ENCODE data around the gene VANGL2. TPM values are rescaled to one million over a fixed set of nuclear protein-coding genes. Genes with fewer than 3 reads are reported as not detected.

The VANGL2 gene
- total and polyA plus RNA-seq, 2 of the 8 experiments (the other 6 are each of a cell fraction or from before 2014, with no cell fraction given): 62.5 to 118 TPM

DNA sequence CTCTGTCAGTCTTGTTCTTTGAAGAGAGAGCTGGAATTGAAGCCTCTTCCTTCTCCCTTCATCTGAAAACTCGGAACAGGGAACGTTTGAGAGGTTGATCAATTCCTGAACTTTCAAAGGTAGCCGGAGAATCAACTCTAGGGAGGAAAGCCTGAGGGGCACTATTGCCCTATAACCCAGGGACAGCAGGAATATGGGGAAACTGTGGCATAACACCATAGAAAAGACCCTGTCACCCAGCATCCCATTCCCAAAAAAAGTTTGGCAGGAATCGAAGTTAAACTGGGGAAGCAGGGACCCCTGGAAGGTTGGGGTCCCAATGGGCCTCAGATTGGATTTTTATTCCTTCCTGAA, 38.6 kb upstream of the VANGL2 start:
- H2BK20ac ChIP-seq (ENCODE audit: low read length): 0 out of 2 replicates have a peak overlapping the region, but pooled peaks have one; percentile 61
- H3K4me2 ChIP-seq (ENCODE audit: insufficient read depth in 1 of 2, low read depth in 2 of 2, low read length in 2 of 2): no peak overlapping the region
- H3K36me3 ChIP-seq (ENCODE audit: control insufficient read depth in 2 of 4, insufficient read depth in 4 of 4, low read length in 3 of 4): peaks cover 2 to 16% (median 13%) of the 10 kb centered on the region in 4 experiments
- 0 out of 2 replicates have a peak, but pooled peaks cover 1% of the 10 kb centered on the region for H3K23me2 ChIP-seq (ENCODE audit: low read depth, low read length)
- POLR2A ChIA-PET (ENCODE audit: partially characterized antibody): interaction anchor here (1.1 to 17.2 kb wide), 8 partner anchors 10 to 310 kb away, joined by 3 to 244 read pairs (median 6); partner anchors contain the start of genes DCAF8 and NCSTN
- no peak for FAIRE-seq
- H3K9me3 ChIP-seq (ENCODE audit: insufficient read depth in 2 of 2, low read depth in 1 of 2, low read length in 1 of 2): no peaks in the 10 kb centered on the region
- H4K20me1 ChIP-seq (replicated peaks in 1 of 2; ENCODE audit: control insufficient read depth in 1 of 2, insufficient read depth in 2 of 2, low read length in 2 of 2): no peaks in the 10 kb centered on the region
- WGBS, 2 experiments (ENCODE audit: extremely low coverage in 1 of 2, insufficient coverage in 1 of 2, insufficient read length in 1 of 2, insufficient replicate concordance in 2 of 2, low coverage in 1 of 2, low lambda C conversion rate in 2 of 2, missing lambda C conversion rate in 1 of 2): 91% methylated on average over 4 of the region's 4 CpGs; no CpG with 5 or more reads in 1 of the 2 experiments
- peak overlapping the region; percentile 8; the same call in 1 of the 2 replicates for H3K27ac ChIP-seq (ENCODE audit: low read depth, low read length)
- peak overlapping the region; percentile 32; the same call in 1 of the 2 replicates for H3K18ac ChIP-seq (ENCODE audit: extremely low read depth, low read length)
- peak overlapping the region; percentile 97; the same call in 1 of the 2 replicates for H2BK12ac ChIP-seq (ENCODE audit: low read depth, low read length)
- no peak overlapping the region for H2BK15ac ChIP-seq (ENCODE audit: low read length)
- H3K79me2 ChIP-seq (ENCODE audit: control insufficient read depth in 1 of 2, insufficient read depth in 2 of 2, low read length in 2 of 2): no peaks in the 10 kb centered on the region
- H3K9ac ChIP-seq (replicated peaks in 1 of 4; ENCODE audit: extremely low read depth in 1 of 4, low read depth in 3 of 4, low read length in 3 of 4): peak overlapping the region in 1 of 4 experiments; percentile 13; a peak in 1 of 7 replicates
- 0 out of 2 replicates have a peak overlapping the region, but pooled peaks have one; percentile 17 for H2AK5ac ChIP-seq (ENCODE audit: low read depth, low read length)
- H3K79me1 ChIP-seq (ENCODE audit: low read depth, low read length): no peaks in the 10 kb centered on the region
- no peak overlapping the region for H3K14ac ChIP-seq (ENCODE audit: insufficient read length)
- peak overlapping the region; percentile 48 for H4K91ac ChIP-seq (replicated peaks; ENCODE audit: insufficient read length, low read length)
- H3K4ac ChIP-seq (replicated peaks; ENCODE audit: insufficient read length, low read depth, low read length): no peak overlapping the region
- H4K5ac ChIP-seq (ENCODE audit: insufficient read length, low read depth, low read length): peak overlapping the region; percentile 23
- peaks cover 3 to 5% (median 4%) of the 10 kb centered on the region in 4 experiments; a peak in 6 of 7 replicates for H3K4me1 ChIP-seq (replicated peaks in 1 of 4; ENCODE audit: control insufficient read depth in 3 of 4, insufficient read depth in 4 of 4, low read length in 3 of 4)
- CTCF ChIA-PET (ENCODE audit: partially characterized antibody): interaction anchor here (1.0 to 26.0 kb wide), 7 partner anchors 8 to 70 kb away, joined by 3 to 683 read pairs (median 17); no protein-coding TSS in a partner anchor
- H3K4me3 ChIP-seq (ENCODE audit: extremely low read depth in 1 of 4, insufficient read depth in 2 of 4, low read depth in 3 of 4, low read length in 4 of 4): no peak overlapping the region
- DNase-seq (ENCODE audit: low read depth in 1 of 2, low spot score in 2 of 2): no peak
- H3K27me3 ChIP-seq (replicated peaks in 1 of 4; ENCODE audit: control insufficient read depth in 3 of 4, extremely low read depth in 1 of 4, insufficient read depth in 3 of 4, low read length in 3 of 4): no peaks in the 10 kb centered on the region
- no peak overlapping the region for H3K23ac ChIP-seq (ENCODE audit: insufficient read length)
- H2BK120ac ChIP-seq (replicated peaks; ENCODE audit: low read depth, low read length): no peak overlapping the region
- H2AFZ ChIP-seq (ENCODE audit: low read length): no peak overlapping the region
- H2BK5ac ChIP-seq (ENCODE audit: low read depth, low read length): peak overlapping the region; percentile 95
- H3K56ac ChIP-seq (replicated peaks; ENCODE audit: insufficient read length, low read depth, low read length): no peak overlapping the region
- no peak overlapping the region for H4K8ac ChIP-seq (ENCODE audit: extremely low read depth, insufficient read depth, low read length)
- TF ChIP-seq FOSL1 (IDR thresholded peaks at IDR 0.05; ENCODE audit: insufficient read depth, low read depth, low read length) (no peak), CHD2 (IDR thresholded peaks at IDR 0.05; ENCODE audit: low read length) (no peak), NANOG (IDR thresholded peaks at IDR 0.05; ENCODE audit: insufficient read depth, low read depth, low read length, poor library complexity, severe bottlenecking) (no peak), YY1 (IDR thresholded peaks at IDR 0.05; ENCODE audit: low read depth, low read length) (no peak), KDM1A (IDR thresholded peaks at IDR 0.05; ENCODE audit: borderline replicate concordance, low read length) (no peak), MAFK (IDR thresholded peaks at IDR 0.05; ENCODE audit: low read depth, low read length) (no peak), EGR1 (IDR thresholded peaks at IDR 0.05; ENCODE audit: borderline replicate concordance, low read depth, low read length) (no peak), TCF12 (IDR thresholded peaks at IDR 0.05; ENCODE audit: low read depth, low read length) (no peak)
- TF ChIP-seq, protein P1, sequence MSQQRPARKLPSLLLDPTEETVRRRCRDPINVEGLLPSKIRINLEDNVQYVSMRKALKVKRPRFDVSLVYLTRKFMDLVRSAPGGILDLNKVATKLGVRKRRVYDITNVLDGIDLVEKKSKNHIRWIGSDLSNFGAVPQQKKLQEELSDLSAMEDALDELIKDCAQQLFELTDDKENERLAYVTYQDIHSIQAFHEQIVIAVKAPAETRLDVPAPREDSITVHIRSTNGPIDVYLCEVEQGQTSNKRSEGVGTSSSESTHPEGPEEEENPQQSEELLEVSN (IDR thresholded peaks at IDR 0.05): no peak
- TF ChIP-seq, protein P2, sequence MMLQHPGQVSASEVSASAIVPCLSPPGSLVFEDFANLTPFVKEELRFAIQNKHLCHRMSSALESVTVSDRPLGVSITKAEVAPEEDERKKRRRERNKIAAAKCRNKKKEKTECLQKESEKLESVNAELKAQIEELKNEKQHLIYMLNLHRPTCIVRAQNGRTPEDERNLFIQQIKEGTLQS (IDR thresholded peaks at IDR 0.05; ENCODE audit: insufficient read depth, low read depth, low read length): no peak
